ENCODE measurements around the gene ARID4B.
"Not testable (repeated sequence)": the region's sequence is repeated elsewhere in the genome, so short reads cannot be mapped to it uniquely, and the experiment has no call there.

Gene ARID4B

GRCh38 chr1:235296729-235297128 lies 31.2 kb downstream of the ARID4B start:
- no peak for DNase-seq (ENCODE audit: low read depth in 3 of 3)

GRCh38 chr1:235295902-235296350 lies 32.1 kb downstream of the ARID4B start:
- no peak for DNase-seq (ENCODE audit: low read depth in 3 of 3)

- DNase-seq (ENCODE audit: low read depth in 3 of 3): no peak
Measured at GRCh38 chr1:235293322-235293942, 34.5 kb downstream of the ARID4B start.

GRCh38 chr1:235292790-235293189 lies 35.2 kb downstream of the ARID4B start:
- DNase-seq (ENCODE audit: low read depth in 3 of 3): no peak

GRCh38 chr1:235291599-235292091 lies 36.3 kb downstream of the ARID4B start:
- DNase-seq (ENCODE audit: low read depth in 3 of 3): no peak

GRCh38 chr1:235290740-235291502 lies 37.1 kb downstream of the ARID4B start:
- no peak for DNase-seq (ENCODE audit: low read depth in 3 of 3)

GRCh38 chr1:235289859-235290739 lies 37.9 kb downstream of the ARID4B start:
- no peak for DNase-seq (ENCODE audit: low read depth in 3 of 3)

- no peak for DNase-seq (ENCODE audit: low read depth in 3 of 3)
Measured at GRCh38 chr1:235287208-235287882, 40.6 kb downstream of the ARID4B start.

- DNase-seq (ENCODE audit: low read depth in 3 of 3): no peak
Measured at GRCh38 chr1:235286667-235287066, 41.3 kb downstream of the ARID4B start.

- no peak for DNase-seq (ENCODE audit: low read depth in 3 of 3)
Measured at GRCh38 chr1:235284231-235284769, 43.7 kb downstream of the ARID4B start.

GRCh38 chr1:235283636-235284035 lies 44.3 kb downstream of the ARID4B start:
- not testable (repeated sequence) for DNase-seq (ENCODE audit: low read depth in 3 of 3)

GRCh38 chr1:235280467-235280866 lies 47.5 kb downstream of the ARID4B start:
- DNase-seq (ENCODE audit: low read depth in 3 of 3): no peak

GRCh38 chr1:235279694-235280093 lies 48.3 kb downstream of the ARID4B start:
- no peak for DNase-seq (ENCODE audit: low read depth in 3 of 3)

- no peak for DNase-seq (ENCODE audit: low read depth in 3 of 3)
Measured at GRCh38 chr1:235278915-235279292, 49.1 kb downstream of the ARID4B start.

- no peak for DNase-seq (ENCODE audit: low read depth in 3 of 3)
Measured at GRCh38 chr1:235278233-235278914, 49.6 kb downstream of the ARID4B start.

GRCh38 chr1:235277709-235278108 lies 50.3 kb downstream of the ARID4B start:
- no peak for DNase-seq (ENCODE audit: low read depth in 3 of 3)

- DNase-seq (ENCODE audit: low read depth in 3 of 3): no peak
Measured at GRCh38 chr1:235275836-235276235, 52.1 kb downstream of the ARID4B start.

- DNase-seq (ENCODE audit: low read depth in 3 of 3): no peak
Measured at GRCh38 chr1:235275223-235275622, 52.8 kb downstream of the ARID4B start.

GRCh38 chr1:235272851-235273250 lies 55.1 kb downstream of the ARID4B start:
- DNase-seq (ENCODE audit: low read depth in 3 of 3): no peak

GRCh38 chr1:235270625-235271024 lies 57.4 kb downstream of the ARID4B start:
- DNase-seq (ENCODE audit: low read depth in 3 of 3): no peak

GRCh38 chr1:235269990-235270389 lies 58.0 kb downstream of the ARID4B start:
- DNase-seq (ENCODE audit: low read depth in 3 of 3): not testable (repeated sequence)

Data from stimulated activated CD4-positive, alpha-beta T cell treated with anti-CD3 and anti-CD28 coated beads, TNF-alpha, amount 100 ng/mL, for 24 hours (primary cell).